ENCODE results near the gene NRXN3.

- TF ChIP-seq EP300 (conservative IDR thresholded peaks at IDR 0.05; ENCODE audit: poor library complexity, severe bottlenecking) (no peak), MXI1 (conservative IDR thresholded peaks at IDR 0.05; ENCODE audit: poor library complexity, severe bottlenecking) (no peak), CTCF (IDR thresholded peaks at IDR 0.05; ENCODE audit: poor library complexity, severe bottlenecking) (no peak), SMC3 (conservative IDR thresholded peaks at IDR 0.05; ENCODE audit: poor library complexity) (no peak), POLR2AphosphoS5 (IDR thresholded peaks at IDR 0.05) (no peak), REST (IDR thresholded peaks at IDR 0.05; ENCODE audit: borderline replicate concordance) (no peak), EZH2 (IDR thresholded peaks at IDR 0.05; ENCODE audit: borderline replicate concordance, insufficient read depth, low read length, poor library complexity, severe bottlenecking) (no peak), RAD21 (conservative IDR thresholded peaks at IDR 0.05) (no peak), TAF1 (IDR thresholded peaks at IDR 0.05; ENCODE audit: low read depth) (no peak)
Measured at GRCh38 chr14:79573486-79573885, 1403.3 kb downstream of the NRXN3 start.
